H9 (cell line): Measurements from ENCODE around the gene POLD1. TPM values are rescaled to one million over a fixed set of nuclear protein-coding genes. Genes with fewer than 3 reads are reported as not detected.

Source experiments
- DNase-seq: peaks from one replicate; pipeline ENCODE4 v3.0.0-alpha.2; 2017
- H2AFZ ChIP-seq: one replicate; pipeline ENCODE4 v1.6.1; 2013; ENCODE audit warnings: mild to moderate bottlenecking, low read length, control low read depth, moderate library complexity
- H2AK5ac ChIP-seq: 2 replicates; pipeline ENCODE4 v1.6.1; 2013; ENCODE audit warnings: low read length, control low read depth, mixed read lengths; ENCODE audit not compliant: insufficient read length
- H2BK120ac ChIP-seq: one replicate; pipeline ENCODE4 v1.6.1; 2013; ENCODE audit warnings: low read depth, mild to moderate bottlenecking, low read length, control low read depth, inconsistent platforms; ENCODE audit not compliant: poor library complexity, severe bottlenecking
- H2BK12ac ChIP-seq: 2 replicates; pipeline ENCODE4 v1.6.1; 2013; ENCODE audit warnings: low read length, control low read depth, mixed read lengths, low read depth; ENCODE audit not compliant: insufficient read length
- H2BK15ac ChIP-seq: 2 replicates; pipeline ENCODE4 v1.6.1; 2013; ENCODE audit warnings: low read depth, low read length, control low read depth
- H2BK20ac ChIP-seq: one replicate; pipeline ENCODE4 v1.6.1; 2013; ENCODE audit warnings: low read depth, mild to moderate bottlenecking, low read length, control low read depth, inconsistent platforms; ENCODE audit not compliant: poor library complexity, severe bottlenecking
- H2BK5ac ChIP-seq: 2 replicates; pipeline ENCODE4 v1.6.1; 2013; ENCODE audit warnings: low read length, control low read depth, mixed read lengths; ENCODE audit not compliant: insufficient read length
- H3K14ac ChIP-seq: 2 replicates; pipeline ENCODE4 v1.6.1; 2013; ENCODE audit warnings: low read length, control low read depth; ENCODE audit not compliant: insufficient read depth
- H3K18ac ChIP-seq: 2 replicates; pipeline ENCODE4 v1.6.1; 2013; ENCODE audit warnings: low read depth, mild to moderate bottlenecking, mixed read lengths, low read length, control low read depth; ENCODE audit not compliant: insufficient read length
- H3K23ac ChIP-seq: 2 replicates; pipeline ENCODE4 v1.6.1; 2013; ENCODE audit warnings: low read length, control low read depth, mixed read lengths, low read depth; ENCODE audit not compliant: insufficient read length
- H3K23me2 ChIP-seq: 2 replicates; pipeline ENCODE4 v1.6.1; 2013; ENCODE audit warnings: low read depth, mild to moderate bottlenecking, mixed read lengths, low read length, control low read depth; ENCODE audit not compliant: insufficient read length, poor library complexity, severe bottlenecking
- H3K27ac ChIP-seq: 2 replicates; pipeline ENCODE4 v1.5.1; 2013; ENCODE audit warnings: low read length, control low read depth, mixed read lengths, low read depth; ENCODE audit not compliant: insufficient read length
- H3K27me3 ChIP-seq: 2 replicates; pipeline ENCODE4 v1.6.1; 2013; ENCODE audit warnings: low read length, control low read depth, inconsistent platforms; ENCODE audit not compliant: insufficient read depth
- H3K4ac ChIP-seq: 2 replicates; pipeline ENCODE4 v1.6.1; 2013; ENCODE audit warnings: low read depth, mild to moderate bottlenecking, control low read depth, inconsistent platforms, low read length, moderate library complexity
- H3K4me1 ChIP-seq: 2 replicates; pipeline ENCODE4 v1.6.1; 2013; ENCODE audit warnings: low read length, control low read depth, inconsistent platforms; ENCODE audit not compliant: insufficient read depth
- H3K4me2 ChIP-seq: 2 replicates; pipeline ENCODE4 v1.6.1; 2013; ENCODE audit warnings: low read length, control low read depth, mixed read lengths; ENCODE audit not compliant: insufficient read length, insufficient read depth
- H3K56ac ChIP-seq: 2 replicates; pipeline ENCODE4 v1.6.1; 2013; ENCODE audit warnings: low read depth, mild to moderate bottlenecking, mixed read lengths, low read length, control low read depth; ENCODE audit not compliant: insufficient read length
- H3K79me1 ChIP-seq: 2 replicates; pipeline ENCODE4 v1.6.1; 2013; ENCODE audit warnings: low read depth, mild to moderate bottlenecking, moderate library complexity, low read length, control low read depth, inconsistent platforms; ENCODE audit not compliant: insufficient read depth, poor library complexity, severe bottlenecking
- H3K79me2 ChIP-seq: 2 replicates; pipeline ENCODE4 v1.6.1; 2013; ENCODE audit warnings: low read length, control low read depth, inconsistent platforms; ENCODE audit not compliant: insufficient read depth
- H3K9ac ChIP-seq: 2 replicates; pipeline ENCODE4 v1.6.1; 2013; ENCODE audit warnings: low read length, control low read depth, mixed read lengths; ENCODE audit not compliant: insufficient read length; ENCODE audit errors: extremely low read depth
- H3K9me3 ChIP-seq: one replicate; pipeline ENCODE4 v1.6.1; 2013; ENCODE audit warnings: low read depth, low read length, inconsistent platforms; ENCODE audit not compliant: control insufficient read depth
- H3T11ph ChIP-seq: one replicate; pipeline ENCODE4 v1.6.1; 2013; ENCODE audit warnings: mild to moderate bottlenecking, low read length, control low read depth, inconsistent platforms
- H4K20me1 ChIP-seq: one replicate; pipeline ENCODE4 v1.6.1; 2013; ENCODE audit not compliant: control insufficient read depth, insufficient read length, insufficient read depth
- H4K5ac ChIP-seq: 2 replicates; pipeline ENCODE4 v1.6.1; 2013; ENCODE audit warnings: low read depth, mild to moderate bottlenecking, mixed read lengths, low read length, control low read depth; ENCODE audit not compliant: insufficient read length
- H4K8ac ChIP-seq: replicated peaks from 2 replicates; pipeline ENCODE4 v1.6.1; 2013; ENCODE audit warnings: low read length, control low read depth, mixed read lengths, low read depth; ENCODE audit not compliant: insufficient read length
- H4K91ac ChIP-seq: 2 replicates; pipeline ENCODE4 v1.6.1; 2013; ENCODE audit warnings: low read depth, mild to moderate bottlenecking, moderate library complexity, mixed read lengths, low read length, control low read depth; ENCODE audit not compliant: insufficient read length
- H3K27ac Mint-ChIP-seq, 3 experiments: 2 replicates in 2 of 3; 3 replicates in 1 of 3; pipeline ENCODE4 v1.8.0; 2020 to 2021; ENCODE audit warnings: mixed read lengths in 3 of 3, mild to moderate bottlenecking in 1 of 3, moderate library complexity in 1 of 3
- H3K27me3 Mint-ChIP-seq: 2 replicates; pipeline ENCODE4 v1.8.0; 2021; ENCODE audit warnings: low read depth, mild to moderate bottlenecking, moderate library complexity, mixed read lengths
- H3K36me3 Mint-ChIP-seq, 3 experiments: 2 replicates in 2 of 3; 3 replicates in 1 of 3; pipeline ENCODE4 v1.8.0; 2020 to 2021; ENCODE audit warnings: low read depth in 3 of 3, mixed read lengths in 3 of 3; ENCODE audit not compliant: insufficient read depth in 1 of 3
- H3K4me1 Mint-ChIP-seq, 2 experiments: 2 replicates each; pipeline ENCODE4 v1.8.0; 2020; ENCODE audit warnings: mixed read lengths in 2 of 2
- H3K4me3 Mint-ChIP-seq, 2 experiments: 2 replicates in 1 of 2; 3 replicates in 1 of 2; pipeline ENCODE4 v1.8.0; 2020 to 2021; ENCODE audit warnings: mild to moderate bottlenecking in 2 of 2, mixed read lengths in 2 of 2, moderate library complexity in 1 of 2
- H3K9me3 Mint-ChIP-seq, 2 experiments: 2 replicates in 1 of 2; 3 replicates in 1 of 2; pipeline ENCODE4 v1.8.0; 2020; ENCODE audit warnings: mild to moderate bottlenecking in 2 of 2, mixed read lengths in 2 of 2, moderate library complexity in 1 of 2
- CTCF ChIP-seq: fragments of 200-600 bp; sonication (generic); conservative IDR thresholded peaks from 3 replicates; pipeline ENCODE4 v1.8.0; 2021; ENCODE audit warnings: antibody characterized with exemption, mild to moderate bottlenecking
- WGBS: extraction: QIAGEN DNeasy Blood & Tissue Kit; methylation state at CpG from one replicate; pipeline ENCODE4 v1.1.7; 2013; ENCODE audit warnings: missing lambda C conversion rate, low lambda C conversion rate, mixed read lengths; ENCODE audit not compliant: insufficient read length; ENCODE audit errors: extremely low coverage; 5-methylcytosine and 5-hydroxymethylcytosine counted together
- total RNA-seq: library from RNA; stranded (reverse); gene quantifications from 2 replicates; pipeline ENCODE4 v1.2.1, GENCODE V29; 2021

The POLD1 gene
- total RNA-seq, 1 experiment from 2014 or later, result 165 TPM

- no peaks in the 10 kb centered on the region for H3K9me3 ChIP-seq
- peaks cover 17 to 24% of the 10 kb centered on the region in 2 experiments for H3K4me1 Mint-ChIP-seq
- H3K79me2 ChIP-seq, result no peaks in the 10 kb centered on the region
- H4K20me1 ChIP-seq, result no peaks in the 10 kb centered on the region
- H3K14ac ChIP-seq, result no peak overlapping the region
- no peak overlapping the region for H2BK12ac ChIP-seq
- peak overlapping the region; percentile 19 for H3K18ac ChIP-seq
- H3K36me3 Mint-ChIP-seq, result peaks cover 23 to 44% (median 33%) of the 10 kb centered on the region in 3 experiments
- H2BK15ac ChIP-seq, result no peak overlapping the region
- H4K91ac ChIP-seq, result no peak overlapping the region
- H3K56ac ChIP-seq, result no peak overlapping the region
- H2BK5ac ChIP-seq, result no peak overlapping the region
- H3K4me2 ChIP-seq, result no peak overlapping the region
- H3K4me3 Mint-ChIP-seq, result no peak overlapping the region; a peak in 1 of 5 replicates
- DNase-seq, result peak; percentile 92
- no peak overlapping the region for H3K23ac ChIP-seq
- no peaks in the 10 kb centered on the region for H3K27me3 ChIP-seq
- H2AK5ac ChIP-seq, result no peak overlapping the region
- H2BK120ac ChIP-seq, result no peak overlapping the region
- H3K4me1 ChIP-seq, result no peaks in the 10 kb centered on the region
- no peak overlapping the region for H4K8ac ChIP-seq
- no peak overlapping the region for H4K5ac ChIP-seq
- H3K79me1 ChIP-seq, result no peaks in the 10 kb centered on the region
- peaks cover 8% of the 10 kb centered on the region for H3K27me3 Mint-ChIP-seq
- H3K27ac Mint-ChIP-seq, result peak overlapping the region in 1 of 3 experiments; percentile 89; a peak in 2 of 7 replicates
- H3K23me2 ChIP-seq, result peaks cover 15% of the 10 kb centered on the region
- TF ChIP-seq CTCF, result peak; percentile 98
- H3K9ac ChIP-seq, result no peak overlapping the region
- H3K9me3 Mint-ChIP-seq, result peaks cover 0 to 2% of the 10 kb centered on the region in 2 experiments; a peak in 2 of 5 replicates
- no peak overlapping the region for H3K4ac ChIP-seq
- no CpG with 5 or more reads among the region's 37 CpGs for WGBS
- no peak overlapping the region for H2BK20ac ChIP-seq
- H2AFZ ChIP-seq, result no peak overlapping the region
- no peak overlapping the region for H3K27ac ChIP-seq
- no peak overlapping the region for H3T11ph ChIP-seq
Observed at GRCh38 chr19:50414864-50415660, 30.9 kb downstream of the POLD1 start.
